Nephron (organoid): ENCODE results near the gene MIA.
"Not testable (repeated sequence)": the region's sequence is repeated elsewhere in the genome, so short reads cannot be mapped to it uniquely, and the experiment has no call there.

Experiments
- H3K27ac Mint-ChIP-seq, 3 experiments: 2 replicates each; pipeline ENCODE4 v1.8.0; 2020; ENCODE audit warnings: mixed read lengths in 3 of 3, mild to moderate bottlenecking in 2 of 3, moderate library complexity in 1 of 3
- H3K27me3 Mint-ChIP-seq: 2 replicates; pipeline ENCODE4 v1.8.0; 2021; ENCODE audit warnings: low read depth, mild to moderate bottlenecking, moderate library complexity, mixed read lengths
- H3K36me3 Mint-ChIP-seq: 2 replicates; pipeline ENCODE4 v1.8.0; 2020; ENCODE audit warnings: low read depth, mixed read lengths
- H3K4me1 Mint-ChIP-seq: 2 replicates; pipeline ENCODE4 v1.8.0; 2020; ENCODE audit warnings: mixed read lengths
- H3K4me3 Mint-ChIP-seq, 3 experiments: 2 replicates each; pipeline ENCODE4 v1.8.0; 2020; ENCODE audit warnings: mild to moderate bottlenecking in 3 of 3, mixed read lengths in 3 of 3, moderate library complexity in 2 of 3
- H3K9me3 Mint-ChIP-seq: 2 replicates; pipeline ENCODE4 v1.8.0; 2020; ENCODE audit warnings: mixed read lengths
- CTCF ChIP-seq, 3 experiments: fragments of 200-600 bp; sonication (generic); IDR thresholded peaks; one replicate each; pipeline ENCODE4 v1.5.0; 2021; ENCODE audit warnings: antibody characterized with exemption in 3 of 3; ENCODE audit not compliant: unreplicated experiment in 3 of 3

Gene MIA

GRCh38 chr19:40781140-40781539 is 5.8 kb downstream of the MIA start:
- H3K27ac Mint-ChIP-seq: no peak overlapping the region

GRCh38 chr19:40783711-40784110 is 8.4 kb downstream of the MIA start:
- Mint-ChIP-seq H3K36me3 (no peaks in the 10 kb centered on the region), H3K4me1 (peaks cover 3% of the 10 kb centered on the region), H3K27ac (no peak overlapping the region), H3K4me3 (no peak overlapping the region), H3K9me3 (no peaks in the 10 kb centered on the region), H3K27me3 (peaks cover 5% of the 10 kb centered on the region)
- TF ChIP-seq CTCF (IDR thresholded peaks at IDR 0.05; ENCODE audit: unreplicated experiment in 3 of 3): no peak

More at GRCh38 chr19:40781140-40781539, 5.8 kb downstream of the MIA start:
- TF ChIP-seq CTCF (IDR thresholded peaks at IDR 0.05; ENCODE audit: unreplicated experiment in 3 of 3): no peak
- H3K27me3 Mint-ChIP-seq: peaks cover 5% of the 10 kb centered on the region
- H3K4me1 Mint-ChIP-seq: peaks cover 14% of the 10 kb centered on the region
- H3K36me3 Mint-ChIP-seq: no peaks in the 10 kb centered on the region
- no peaks in the 10 kb centered on the region for H3K9me3 Mint-ChIP-seq
- no peak overlapping the region for H3K4me3 Mint-ChIP-seq

GRCh38 chr19:40784146-40784545 is 8.8 kb downstream of the MIA start:
- not testable (repeated sequence) for H3K27me3 Mint-ChIP-seq, H3K4me3 Mint-ChIP-seq, H3K9me3 Mint-ChIP-seq, H3K4me1 Mint-ChIP-seq, H3K36me3 Mint-ChIP-seq, H3K27ac Mint-ChIP-seq

GRCh38 chr19:40785526-40785925 is 10.2 kb downstream of the MIA start:
- Mint-ChIP-seq H3K4me3 (no peak overlapping the region), H3K4me1 (no peaks in the 10 kb centered on the region), H3K27ac (no peak overlapping the region), H3K9me3 (no peaks in the 10 kb centered on the region), H3K36me3 (peaks cover 5% of the 10 kb centered on the region), H3K27me3 (peaks cover 10% of the 10 kb centered on the region)
- no peak for TF ChIP-seq CTCF (IDR thresholded peaks at IDR 0.05; ENCODE audit: unreplicated experiment in 3 of 3)

- TF ChIP-seq CTCF (IDR thresholded peaks at IDR 0.05; ENCODE audit: unreplicated experiment in 3 of 3): no peak
- H3K9me3 Mint-ChIP-seq: no peaks in the 10 kb centered on the region
Observed at GRCh38 chr19:40786060-40787037, 11.0 kb downstream of the MIA start.

GRCh38 chr19:40791349-40791748 is 16.0 kb downstream of the MIA start:
- no peaks in the 10 kb centered on the region for H3K9me3 Mint-ChIP-seq
- H3K27me3 Mint-ChIP-seq: peaks cover 4% of the 10 kb centered on the region
- no peak overlapping the region for H3K4me3 Mint-ChIP-seq
- H3K27ac Mint-ChIP-seq: peak overlapping the region; percentile 58 to 68 (median 59)
- H3K4me1 Mint-ChIP-seq: peaks cover 5% of the 10 kb centered on the region
- no peak for TF ChIP-seq CTCF (IDR thresholded peaks at IDR 0.05; ENCODE audit: unreplicated experiment in 3 of 3)
- H3K36me3 Mint-ChIP-seq: peaks cover 10% of the 10 kb centered on the region

More at GRCh38 chr19:40786060-40787037, 11.0 kb downstream of the MIA start:
- Mint-ChIP-seq H3K27ac (no peak overlapping the region), H3K36me3 (peaks cover 8% of the 10 kb centered on the region), H3K4me1 (peaks cover 2% of the 10 kb centered on the region), H3K27me3 (peaks cover 10% of the 10 kb centered on the region), H3K4me3 (no peak overlapping the region)
